Esophagus muscularis mucosa (tissue), 4 donors: ENCODE measurements around the gene SYPL2.

Experiments used
- EP300 ChIP-seq: sonication (generic); formaldehyde crosslinking; IDR thresholded peaks from one replicate; pipeline ENCODE4 v1.6.1; 2017; ENCODE audit warnings: antibody characterized with exemption
- POLR2A ChIP-seq: fragments of 450-650 bp; IDR thresholded peaks from one replicate; pipeline ENCODE4 v1.6.1; 2017; ENCODE audit warnings: antibody characterized with exemption, moderate library complexity, mild to moderate bottlenecking, low read depth
- POLR2AphosphoS5 ChIP-seq, 2 donors: sonication (generic); formaldehyde crosslinking; IDR thresholded peaks; one replicate each; pipeline ENCODE4 v1.6.1; 2017; ENCODE audit warnings: antibody characterized with exemption in 2 of 2
- TF ChIP-seq, protein P1 (sequence below), 3 experiments: fragments of 200-600 bp in 2 of 3; fragments of 450-650 bp in 1 of 3; sonication (generic) in 2 of 3; IDR thresholded peaks; one replicate each; pipeline ENCODE4 v1.5.1; 2017 to 2019; ENCODE audit warnings: antibody characterized with exemption in 3 of 3, mild to moderate bottlenecking in 2 of 3, moderate library complexity in 1 of 3

DNA sequence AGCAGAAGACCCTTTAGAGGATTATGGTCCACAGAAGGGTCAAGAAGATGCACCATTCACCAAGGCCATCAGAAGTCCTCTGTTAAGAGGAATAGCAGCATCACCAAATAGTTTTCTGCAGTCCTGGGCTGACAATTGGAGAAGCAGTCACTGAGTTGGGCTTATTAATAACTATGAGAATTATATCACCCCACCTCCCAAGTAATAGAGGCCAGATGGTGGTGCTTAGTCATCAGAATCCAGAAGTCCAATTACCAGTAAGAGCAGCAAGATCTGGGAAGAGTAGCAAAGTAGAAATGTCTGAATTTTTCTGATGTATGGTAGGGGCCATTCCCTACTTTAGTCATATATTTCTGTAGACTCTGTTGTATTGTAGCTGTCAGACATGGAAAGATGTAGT, 34.0 kb upstream of the SYPL2 start:
- no peak for TF ChIP-seq POLR2A
- TF ChIP-seq, protein P1, sequence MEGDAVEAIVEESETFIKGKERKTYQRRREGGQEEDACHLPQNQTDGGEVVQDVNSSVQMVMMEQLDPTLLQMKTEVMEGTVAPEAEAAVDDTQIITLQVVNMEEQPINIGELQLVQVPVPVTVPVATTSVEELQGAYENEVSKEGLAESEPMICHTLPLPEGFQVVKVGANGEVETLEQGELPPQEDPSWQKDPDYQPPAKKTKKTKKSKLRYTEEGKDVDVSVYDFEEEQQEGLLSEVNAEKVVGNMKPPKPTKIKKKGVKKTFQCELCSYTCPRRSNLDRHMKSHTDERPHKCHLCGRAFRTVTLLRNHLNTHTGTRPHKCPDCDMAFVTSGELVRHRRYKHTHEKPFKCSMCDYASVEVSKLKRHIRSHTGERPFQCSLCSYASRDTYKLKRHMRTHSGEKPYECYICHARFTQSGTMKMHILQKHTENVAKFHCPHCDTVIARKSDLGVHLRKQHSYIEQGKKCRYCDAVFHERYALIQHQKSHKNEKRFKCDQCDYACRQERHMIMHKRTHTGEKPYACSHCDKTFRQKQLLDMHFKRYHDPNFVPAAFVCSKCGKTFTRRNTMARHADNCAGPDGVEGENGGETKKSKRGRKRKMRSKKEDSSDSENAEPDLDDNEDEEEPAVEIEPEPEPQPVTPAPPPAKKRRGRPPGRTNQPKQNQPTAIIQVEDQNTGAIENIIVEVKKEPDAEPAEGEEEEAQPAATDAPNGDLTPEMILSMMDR (IDR thresholded peaks at IDR 0.05), result no peak
- TF ChIP-seq POLR2AphosphoS5 (IDR thresholded peaks at IDR 0.05), result no peak
- no peak for TF ChIP-seq EP300
